Endothelial cell of umbilical vein (primary cell): ENCODE data around the gene LRRTM4.

ENCODE experiments used
- POLR2A ChIP-seq: IDR thresholded peaks from 2 replicates; pipeline ENCODE4 v1.6.1; 2012; ENCODE audit warnings: low read depth, mild to moderate bottlenecking, control low read depth, low read length
- TF ChIP-seq, protein P1 (sequence below), 2 donors: IDR thresholded peaks; 1 replicate in 1 of 2; 2 replicates in 1 of 2; pipeline ENCODE4 v1.5.1; 2011; ENCODE audit warnings: low read length in 2 of 2, mild to moderate bottlenecking in 2 of 2, moderate library complexity in 2 of 2, control low read depth in 1 of 2, inconsistent platforms in 1 of 2, low read depth in 1 of 2; ENCODE audit not compliant: insufficient read depth in 1 of 2; ENCODE audit errors: extremely low read depth in 1 of 2

DNA sequence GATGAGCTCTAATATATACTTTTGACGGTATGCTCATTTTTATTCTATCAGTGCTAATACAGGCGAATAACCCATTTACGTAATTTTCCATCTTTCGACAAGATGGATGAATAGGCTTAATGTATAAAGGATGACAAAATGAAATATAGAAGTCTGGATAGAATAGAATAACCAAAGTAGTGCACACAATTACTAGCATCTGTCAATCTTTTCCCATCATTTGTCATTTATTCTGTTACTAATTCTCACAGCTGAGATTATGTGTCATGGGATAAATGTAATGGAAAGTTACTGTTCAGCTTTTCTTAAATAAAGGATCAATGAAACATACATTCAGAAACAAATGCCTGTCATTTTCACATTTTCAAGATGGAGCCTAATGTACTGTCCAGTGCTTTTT, 548.6 kb downstream of the LRRTM4 start:
- TF ChIP-seq POLR2A: no peak
- TF ChIP-seq, protein P1, sequence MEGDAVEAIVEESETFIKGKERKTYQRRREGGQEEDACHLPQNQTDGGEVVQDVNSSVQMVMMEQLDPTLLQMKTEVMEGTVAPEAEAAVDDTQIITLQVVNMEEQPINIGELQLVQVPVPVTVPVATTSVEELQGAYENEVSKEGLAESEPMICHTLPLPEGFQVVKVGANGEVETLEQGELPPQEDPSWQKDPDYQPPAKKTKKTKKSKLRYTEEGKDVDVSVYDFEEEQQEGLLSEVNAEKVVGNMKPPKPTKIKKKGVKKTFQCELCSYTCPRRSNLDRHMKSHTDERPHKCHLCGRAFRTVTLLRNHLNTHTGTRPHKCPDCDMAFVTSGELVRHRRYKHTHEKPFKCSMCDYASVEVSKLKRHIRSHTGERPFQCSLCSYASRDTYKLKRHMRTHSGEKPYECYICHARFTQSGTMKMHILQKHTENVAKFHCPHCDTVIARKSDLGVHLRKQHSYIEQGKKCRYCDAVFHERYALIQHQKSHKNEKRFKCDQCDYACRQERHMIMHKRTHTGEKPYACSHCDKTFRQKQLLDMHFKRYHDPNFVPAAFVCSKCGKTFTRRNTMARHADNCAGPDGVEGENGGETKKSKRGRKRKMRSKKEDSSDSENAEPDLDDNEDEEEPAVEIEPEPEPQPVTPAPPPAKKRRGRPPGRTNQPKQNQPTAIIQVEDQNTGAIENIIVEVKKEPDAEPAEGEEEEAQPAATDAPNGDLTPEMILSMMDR (IDR thresholded peaks at IDR 0.05; ENCODE audit: extremely low read depth in 1 of 2, insufficient read depth in 1 of 2, low read depth in 1 of 2, low read length in 2 of 2): no peak
